Measurements from ENCODE around the gene IGFL4.

DNA sequence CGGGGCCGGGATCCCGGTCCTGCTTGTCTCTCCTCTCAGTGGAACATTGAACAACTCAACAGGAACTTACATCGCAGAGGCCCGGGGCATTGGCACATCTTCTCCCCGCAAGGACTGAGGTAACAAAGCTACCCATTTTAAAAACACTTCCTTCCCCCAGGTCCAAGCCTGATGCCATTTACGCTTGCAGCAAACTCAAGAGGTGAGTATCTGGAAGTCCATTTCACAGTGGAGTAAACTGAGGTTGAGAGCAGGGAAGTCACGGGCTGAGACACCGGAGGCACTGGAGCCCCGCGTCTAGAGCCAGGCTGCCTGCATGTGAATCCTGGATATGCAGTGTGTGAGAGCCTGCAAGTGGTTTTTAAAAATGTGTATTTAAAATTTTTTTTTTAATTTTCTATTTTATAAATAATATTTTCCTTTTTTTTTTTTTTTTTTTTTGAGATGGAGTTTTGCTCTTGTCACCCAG, 17.5 kb downstream of the IGFL4 start:
- TF ChIP-seq, protein P1, sequence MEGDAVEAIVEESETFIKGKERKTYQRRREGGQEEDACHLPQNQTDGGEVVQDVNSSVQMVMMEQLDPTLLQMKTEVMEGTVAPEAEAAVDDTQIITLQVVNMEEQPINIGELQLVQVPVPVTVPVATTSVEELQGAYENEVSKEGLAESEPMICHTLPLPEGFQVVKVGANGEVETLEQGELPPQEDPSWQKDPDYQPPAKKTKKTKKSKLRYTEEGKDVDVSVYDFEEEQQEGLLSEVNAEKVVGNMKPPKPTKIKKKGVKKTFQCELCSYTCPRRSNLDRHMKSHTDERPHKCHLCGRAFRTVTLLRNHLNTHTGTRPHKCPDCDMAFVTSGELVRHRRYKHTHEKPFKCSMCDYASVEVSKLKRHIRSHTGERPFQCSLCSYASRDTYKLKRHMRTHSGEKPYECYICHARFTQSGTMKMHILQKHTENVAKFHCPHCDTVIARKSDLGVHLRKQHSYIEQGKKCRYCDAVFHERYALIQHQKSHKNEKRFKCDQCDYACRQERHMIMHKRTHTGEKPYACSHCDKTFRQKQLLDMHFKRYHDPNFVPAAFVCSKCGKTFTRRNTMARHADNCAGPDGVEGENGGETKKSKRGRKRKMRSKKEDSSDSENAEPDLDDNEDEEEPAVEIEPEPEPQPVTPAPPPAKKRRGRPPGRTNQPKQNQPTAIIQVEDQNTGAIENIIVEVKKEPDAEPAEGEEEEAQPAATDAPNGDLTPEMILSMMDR (IDR thresholded peaks at IDR 0.05; ENCODE audit: borderline replicate concordance, extremely low read depth, low read length, poor library complexity, severe bottlenecking): no peak
- TF ChIP-seq EZH2 (IDR thresholded peaks at IDR 0.05; ENCODE audit: borderline replicate concordance, low read depth, low read length, severe bottlenecking): no peak

All from DND-41 (cell line).